H1 (cell line): ENCODE data around the gene DENND11. TPM values are rescaled to one million over a fixed set of nuclear protein-coding genes. Genes with fewer than 3 reads are reported as not detected.

Experiments
- CTCF ChIA-PET: fragments of 300-600 bp; sonication (Branson Sonifier 250); formaldehyde crosslinking; loops from one replicate; lab custom pipeline; 2021; ENCODE audit not compliant: partially characterized antibody; lab: Charles Lee
- POLR2A ChIA-PET: fragments of 300-600 bp; sonication (Branson Sonifier 250); formaldehyde crosslinking; loops from one replicate; lab custom pipeline; 2021; ENCODE audit warnings: inconsistent platforms; ENCODE audit not compliant: partially characterized antibody; lab: Charles Lee
- DNase-seq, 2 experiments: peaks; one replicate each; pipeline versions ENCODE4 v3.0.0 to v3.0.0-alpha.2; 2010 to 2022; ENCODE audit warnings: low spot score in 2 of 2, low read depth in 1 of 2, mixed read lengths in 1 of 2
- FAIRE-seq: peaks from 2 replicates; lab custom pipeline; 2011; peaks lifted over from hg19 to GRCh38; lab: Jason Lieb, UNC
- H2AFZ ChIP-seq: 2 replicates; pipeline ENCODE4 v1.8.1; 2012; ENCODE audit warnings: low read length, inconsistent platforms
- H2AK5ac ChIP-seq: 2 replicates; pipeline ENCODE4 v1.6.1; 2013; ENCODE audit warnings: low read depth, low read length
- H2BK120ac ChIP-seq: replicated peaks from 2 replicates; pipeline ENCODE3; 2013; ENCODE audit warnings: low read depth, low read length, inconsistent platforms
- H2BK12ac ChIP-seq: 2 replicates; pipeline ENCODE4 v1.6.1; 2013; ENCODE audit warnings: low read depth, low read length
- H2BK15ac ChIP-seq: 2 replicates; pipeline ENCODE4 v1.6.1; 2013; ENCODE audit warnings: low read length
- H2BK20ac ChIP-seq: 2 replicates; pipeline ENCODE4 v1.6.1; 2013; ENCODE audit warnings: low read length
- H2BK5ac ChIP-seq: 2 replicates; pipeline ENCODE4 v1.6.1; 2013; ENCODE audit warnings: low read depth, low read length
- H3K14ac ChIP-seq: 2 replicates; pipeline ENCODE4 v1.6.1; 2013; ENCODE audit warnings: inconsistent platforms; ENCODE audit not compliant: insufficient read length
- H3K18ac ChIP-seq: 2 replicates; pipeline ENCODE4 v1.6.1; 2013; ENCODE audit warnings: low read length; ENCODE audit errors: extremely low read depth
- H3K23ac ChIP-seq: 2 replicates; pipeline ENCODE4 v1.6.1; 2013; ENCODE audit warnings: inconsistent platforms; ENCODE audit not compliant: insufficient read length
- H3K23me2 ChIP-seq: 2 replicates; pipeline ENCODE4 v1.6.1; 2013; ENCODE audit warnings: low read depth, low read length
- H3K27ac ChIP-seq: 2 replicates; pipeline ENCODE4 v1.6.1; 2011; ENCODE audit warnings: low read depth, low read length, inconsistent platforms
- H3K27me3 ChIP-seq, 4 experiments: replicated peaks in 1 of 4; 1 replicate in 1 of 4; 2 replicates in 3 of 4; pipeline versions ENCODE4 v1.6.1 to v1.8.1; 2011 to 2013; ENCODE audit warnings: low read length in 3 of 4, mild to moderate bottlenecking in 3 of 4, inconsistent platforms in 2 of 4, mixed read lengths in 2 of 4, moderate library complexity in 1 of 4; ENCODE audit not compliant: control insufficient read depth in 3 of 4, insufficient read depth in 3 of 4; ENCODE audit errors: extremely low read depth in 1 of 4
- H3K36me3 ChIP-seq, 4 experiments: 2 replicates each; pipeline versions ENCODE4 v1.6.1 to v1.8.1; 2011 to 2013; ENCODE audit warnings: mild to moderate bottlenecking in 4 of 4, low read length in 3 of 4, moderate library complexity in 2 of 4, control low read depth in 1 of 4, inconsistent platforms in 1 of 4; ENCODE audit not compliant: insufficient read depth in 4 of 4, control insufficient read depth in 2 of 4
- H3K4ac ChIP-seq: replicated peaks from 2 replicates; pipeline ENCODE3; 2013; ENCODE audit warnings: low read length, low read depth, mixed read lengths, inconsistent platforms; ENCODE audit not compliant: insufficient read length
- H3K4me1 ChIP-seq, 4 experiments: replicated peaks in 1 of 4; 1 replicate in 1 of 4; 2 replicates in 3 of 4; pipeline versions ENCODE4 v1.6.1 to v1.8.1; 2011 to 2013; ENCODE audit warnings: low read length in 3 of 4, inconsistent platforms in 2 of 4, mixed read lengths in 1 of 4; ENCODE audit not compliant: insufficient read depth in 4 of 4, control insufficient read depth in 3 of 4
- H3K4me2 ChIP-seq, 2 experiments: 2 replicates each; pipeline versions ENCODE4 v1.6.1 to v1.8.1; 2011 to 2013; ENCODE audit warnings: low read depth in 2 of 2, low read length in 2 of 2, control low read depth in 1 of 2, inconsistent platforms in 1 of 2, mild to moderate bottlenecking in 1 of 2; ENCODE audit not compliant: insufficient read depth in 1 of 2
- H3K4me3 ChIP-seq, 4 experiments: fragments of 200-600, 300-600 bp in 1 of 4; sonication (generic), shearing (Covaris generic), sonication (Bioruptor Twin) in 1 of 4; 2 replicates each; pipeline versions ENCODE4 v1.5.1 to v1.8.1; 2011 to 2016; ENCODE audit warnings: low read length in 4 of 4, low read depth in 3 of 4, control low read depth in 2 of 4, inconsistent platforms in 2 of 4, mild to moderate bottlenecking in 2 of 4, mixed read lengths in 1 of 4, moderate library complexity in 1 of 4; ENCODE audit not compliant: insufficient read depth in 2 of 4; ENCODE audit errors: extremely low read depth in 1 of 4
- H3K56ac ChIP-seq: replicated peaks from 2 replicates; pipeline ENCODE3; 2013; ENCODE audit warnings: low read depth, mild to moderate bottlenecking, mixed read lengths, low read length, inconsistent platforms; ENCODE audit not compliant: insufficient read length
- H3K79me1 ChIP-seq: 2 replicates; pipeline ENCODE4 v1.6.1; 2013; ENCODE audit warnings: low read depth, low read length, control low read depth
- H3K79me2 ChIP-seq, 2 experiments: 2 replicates each; pipeline versions ENCODE4 v1.6.1 to v1.8.1; 2012 to 2013; ENCODE audit warnings: low read length in 2 of 2, mild to moderate bottlenecking in 2 of 2, inconsistent platforms in 1 of 2; ENCODE audit not compliant: insufficient read depth in 2 of 2, control insufficient read depth in 1 of 2
- H3K9ac ChIP-seq, 4 experiments: replicated peaks in 1 of 4; 1 replicate in 1 of 4; 2 replicates in 3 of 4; pipeline versions ENCODE4 v1.6.1 to v1.8.1; 2011 to 2013; ENCODE audit warnings: low read depth in 3 of 4, low read length in 3 of 4, control low read depth in 2 of 4, mild to moderate bottlenecking in 2 of 4, moderate library complexity in 2 of 4, inconsistent platforms in 1 of 4; ENCODE audit errors: extremely low read depth in 1 of 4
- H3K9me3 ChIP-seq, 2 experiments: 2 replicates each; pipeline versions ENCODE4 v1.6.1 to v1.8.1; 2012 to 2013; ENCODE audit warnings: mild to moderate bottlenecking in 2 of 2, moderate library complexity in 2 of 2, control low read depth in 1 of 2, inconsistent platforms in 1 of 2, low read depth in 1 of 2, low read length in 1 of 2, mixed read lengths in 1 of 2; ENCODE audit not compliant: insufficient read depth in 2 of 2
- H4K20me1 ChIP-seq, 2 experiments: replicated peaks in 1 of 2; 2 replicates each; pipeline versions ENCODE3 to v1.8.1; 2011 to 2013; ENCODE audit warnings: inconsistent platforms in 2 of 2, low read length in 2 of 2, mild to moderate bottlenecking in 1 of 2; ENCODE audit not compliant: insufficient read depth in 2 of 2, control insufficient read depth in 1 of 2
- H4K5ac ChIP-seq: 2 replicates; pipeline ENCODE4 v1.6.1; 2013; ENCODE audit warnings: low read length, low read depth, mixed read lengths, inconsistent platforms; ENCODE audit not compliant: insufficient read length
- H4K8ac ChIP-seq: 2 replicates; pipeline ENCODE4 v1.8.0; 2013; ENCODE audit warnings: mild to moderate bottlenecking, moderate library complexity, low read length, inconsistent platforms; ENCODE audit not compliant: insufficient read depth; ENCODE audit errors: extremely low read depth
- H4K91ac ChIP-seq: replicated peaks from 2 replicates; pipeline ENCODE3; 2013; ENCODE audit warnings: low read length, mixed read lengths, inconsistent platforms; ENCODE audit not compliant: insufficient read length
- ATF2 ChIP-seq: IDR thresholded peaks from 2 replicates; pipeline ENCODE4 v1.6.1; 2012; ENCODE audit warnings: low read length, inconsistent platforms
- FOSL1 ChIP-seq: IDR thresholded peaks from 2 replicates; pipeline ENCODE4 v1.6.1; 2011; ENCODE audit warnings: mild to moderate bottlenecking, low read depth, low read length, moderate library complexity; ENCODE audit not compliant: insufficient read depth
- JUN ChIP-seq: IDR thresholded peaks from 2 replicates; pipeline ENCODE4 v1.6.1; 2011; ENCODE audit warnings: low read depth, mild to moderate bottlenecking, improper control_type of control experiment, low read length
- KDM1A ChIP-seq: fragments of 200-600, 300-600 bp; sonication (generic); IDR thresholded peaks from 2 replicates; pipeline ENCODE4 v1.7.1; 2016; ENCODE audit warnings: mild to moderate bottlenecking, low read length, borderline replicate concordance
- KDM4A ChIP-seq: IDR thresholded peaks from one replicate; pipeline ENCODE4 v1.7.1; 2012; ENCODE audit warnings: low read depth, mild to moderate bottlenecking, moderate library complexity, low read length, inconsistent platforms; ENCODE audit not compliant: severe bottlenecking
- TCF12 ChIP-seq: IDR thresholded peaks from 2 replicates; pipeline ENCODE4 v1.6.1; 2011; ENCODE audit warnings: low read depth, mild to moderate bottlenecking, low read length
- YY1 ChIP-seq: IDR thresholded peaks from 2 replicates; pipeline ENCODE4 v1.6.1; 2011; ENCODE audit warnings: low read depth, mild to moderate bottlenecking, low read length
- WGBS, 2 experiments: shearing (Covaris generic) in 1 of 2; methylation state at CpG; one replicate each; pipeline versions ENCODE4 v1.1.6 to v1.1.7; 2013 to 2015; ENCODE audit warnings: low lambda C conversion rate in 2 of 2, mixed read lengths in 2 of 2, inconsistent platforms in 1 of 2, low coverage in 1 of 2, missing lambda C conversion rate in 1 of 2; ENCODE audit not compliant: insufficient replicate concordance in 2 of 2, insufficient coverage in 1 of 2, insufficient read length in 1 of 2; ENCODE audit errors: extremely low coverage in 1 of 2, missing lambda C conversion rate in 1 of 2; 5-methylcytosine and 5-hydroxymethylcytosine counted together
- polyA plus RNA-seq, 7 experiments: library from polyadenylated mRNA; depleted of rRNA in 3 of 7; stranded (reverse) in 5 of 7; unstranded in 2 of 7; fragments of >200 nt in 5 of 7; fragments of 200-250 nt in 2 of 7; gene quantifications; 1 replicate in 5 of 7; 2 replicates in 1 of 7; 4 replicates in 1 of 7; pipeline versions ENCODE4 v1.2.1 to v1.2.3, GENCODE V29; 2011 to 2013; ENCODE audit warnings: missing spikeins in 2 of 7, mixed read lengths in 2 of 7
- total RNA-seq: library from RNA; stranded (reverse); fragmentation: NEBNext Ultra II Directional; extraction: Animal tissue kit (Norgen Biotek cat#: 25700); gene quantifications from 2 replicates; pipeline ENCODE4 v1.2.1, GENCODE V29; 2021
- TF ChIP-seq, protein P1 (sequence below): IDR thresholded peaks from 2 replicates; pipeline ENCODE4 v1.6.1; 2012; ENCODE audit warnings: inconsistent platforms
- TF ChIP-seq, protein P2 (sequence below): IDR thresholded peaks from 2 replicates; pipeline ENCODE4 v1.6.1; 2011; ENCODE audit warnings: low read depth, mild to moderate bottlenecking, low read length; ENCODE audit not compliant: insufficient read depth

Gene DENND11
- total and polyA plus RNA-seq, 2 of the 8 experiments (the other 6 are each of a cell fraction or from before 2014, with no cell fraction given), result 8.0 to 26.8 TPM

GRCh38 chr7:141671705-141672496, 30.1 kb downstream of the DENND11 start:
- H2AK5ac ChIP-seq, result no peak overlapping the region
- H4K8ac ChIP-seq, result peak overlapping the region; percentile 22; the same call in 1 of the 2 replicates
- H3K4ac ChIP-seq, result no peak overlapping the region
- H3K79me1 ChIP-seq, result no peaks in the 10 kb centered on the region
- no peak overlapping the region for H3K18ac ChIP-seq
- H3K27ac ChIP-seq, result no peak overlapping the region
- no peak overlapping the region for H2BK15ac ChIP-seq
- no peaks in the 10 kb centered on the region for H3K23me2 ChIP-seq
- no peak overlapping the region for H4K5ac ChIP-seq
- ChIA-PET POLR2A (interaction anchor here (1.3 kb wide), 1 partner anchor 13 kb away, joined by 3 read pairs; no protein-coding TSS in a partner anchor), CTCF (interaction anchor here (1.0 to 5.1 kb wide), 3 partner anchors 10 to 18 kb away, joined by 3 to 50 read pairs (median 47); no protein-coding TSS in a partner anchor)
- no peak overlapping the region for H2BK5ac ChIP-seq
- no peak overlapping the region for H2BK12ac ChIP-seq
- no peaks in the 10 kb centered on the region for H3K79me2 ChIP-seq
- no peak overlapping the region for H3K14ac ChIP-seq
- H3K56ac ChIP-seq, result no peak overlapping the region
- no peak for DNase-seq
- WGBS, 2 experiments, result 97% methylated on average over 7 of the region's 7 CpGs; no CpG with 5 or more reads in 1 of the 2 experiments
- no peak overlapping the region for H2BK120ac ChIP-seq
- H3K36me3 ChIP-seq, result peaks cover 0 to 15% (median 5%) of the 10 kb centered on the region in 4 experiments; a peak in 5 of 8 replicates
- TF ChIP-seq, protein P1, sequence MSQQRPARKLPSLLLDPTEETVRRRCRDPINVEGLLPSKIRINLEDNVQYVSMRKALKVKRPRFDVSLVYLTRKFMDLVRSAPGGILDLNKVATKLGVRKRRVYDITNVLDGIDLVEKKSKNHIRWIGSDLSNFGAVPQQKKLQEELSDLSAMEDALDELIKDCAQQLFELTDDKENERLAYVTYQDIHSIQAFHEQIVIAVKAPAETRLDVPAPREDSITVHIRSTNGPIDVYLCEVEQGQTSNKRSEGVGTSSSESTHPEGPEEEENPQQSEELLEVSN, result no peak
- TF ChIP-seq, protein P2, sequence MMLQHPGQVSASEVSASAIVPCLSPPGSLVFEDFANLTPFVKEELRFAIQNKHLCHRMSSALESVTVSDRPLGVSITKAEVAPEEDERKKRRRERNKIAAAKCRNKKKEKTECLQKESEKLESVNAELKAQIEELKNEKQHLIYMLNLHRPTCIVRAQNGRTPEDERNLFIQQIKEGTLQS, result no peak
- TF ChIP-seq KDM1A (no peak), TCF12 (no peak), KDM4A (no peak), ATF2 (no peak), FOSL1 (no peak), YY1 (no peak), JUN (no peak)
- H3K9me3 ChIP-seq, result peaks cover 0 to 3% of the 10 kb centered on the region in 2 experiments; a peak in 1 of 4 replicates
- peaks cover 0 to 2% of the 10 kb centered on the region in 2 experiments for H4K20me1 ChIP-seq
- H4K91ac ChIP-seq, result no peak overlapping the region
- H3K27me3 ChIP-seq, result no peaks in the 10 kb centered on the region
- no peak overlapping the region for H3K4me3 ChIP-seq
- FAIRE-seq, result no peak
- no peak overlapping the region for H3K23ac ChIP-seq
- no peak overlapping the region for H2AFZ ChIP-seq
- no peak overlapping the region for H3K4me2 ChIP-seq
- no peak overlapping the region for H3K9ac ChIP-seq
- no peaks in the 10 kb centered on the region; a peak in 1 of 7 replicates for H3K4me1 ChIP-seq
- H2BK20ac ChIP-seq, result no peak overlapping the region
